ENCODE results near the gene ANKAR. TPM values are rescaled to one million over a fixed set of nuclear protein-coding genes. Genes with fewer than 3 reads are reported as not detected.

ANKAR gene
- total RNA-seq, 1 experiment from 2014 or later: 1.3 TPM

DNA sequence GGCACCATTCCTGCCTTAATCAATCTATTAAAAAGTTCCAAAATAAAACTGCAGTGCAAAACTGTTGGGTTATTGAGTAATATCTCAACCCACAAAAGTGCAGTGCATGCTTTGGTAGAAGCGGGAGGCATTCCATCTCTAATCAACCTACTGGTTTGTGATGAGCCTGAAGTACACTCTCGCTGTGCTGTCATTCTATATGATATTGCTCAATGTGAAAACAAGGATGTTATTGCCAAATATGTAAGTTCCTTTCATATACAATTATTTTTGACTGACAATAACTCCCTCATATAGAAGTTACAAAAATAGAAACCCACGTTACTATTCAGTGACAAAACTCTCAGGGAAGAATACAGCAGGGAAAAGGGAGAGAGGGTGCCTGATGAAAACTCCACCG, 45.1 kb downstream of the ANKAR start (continued):
- TF ChIP-seq, protein P1, sequence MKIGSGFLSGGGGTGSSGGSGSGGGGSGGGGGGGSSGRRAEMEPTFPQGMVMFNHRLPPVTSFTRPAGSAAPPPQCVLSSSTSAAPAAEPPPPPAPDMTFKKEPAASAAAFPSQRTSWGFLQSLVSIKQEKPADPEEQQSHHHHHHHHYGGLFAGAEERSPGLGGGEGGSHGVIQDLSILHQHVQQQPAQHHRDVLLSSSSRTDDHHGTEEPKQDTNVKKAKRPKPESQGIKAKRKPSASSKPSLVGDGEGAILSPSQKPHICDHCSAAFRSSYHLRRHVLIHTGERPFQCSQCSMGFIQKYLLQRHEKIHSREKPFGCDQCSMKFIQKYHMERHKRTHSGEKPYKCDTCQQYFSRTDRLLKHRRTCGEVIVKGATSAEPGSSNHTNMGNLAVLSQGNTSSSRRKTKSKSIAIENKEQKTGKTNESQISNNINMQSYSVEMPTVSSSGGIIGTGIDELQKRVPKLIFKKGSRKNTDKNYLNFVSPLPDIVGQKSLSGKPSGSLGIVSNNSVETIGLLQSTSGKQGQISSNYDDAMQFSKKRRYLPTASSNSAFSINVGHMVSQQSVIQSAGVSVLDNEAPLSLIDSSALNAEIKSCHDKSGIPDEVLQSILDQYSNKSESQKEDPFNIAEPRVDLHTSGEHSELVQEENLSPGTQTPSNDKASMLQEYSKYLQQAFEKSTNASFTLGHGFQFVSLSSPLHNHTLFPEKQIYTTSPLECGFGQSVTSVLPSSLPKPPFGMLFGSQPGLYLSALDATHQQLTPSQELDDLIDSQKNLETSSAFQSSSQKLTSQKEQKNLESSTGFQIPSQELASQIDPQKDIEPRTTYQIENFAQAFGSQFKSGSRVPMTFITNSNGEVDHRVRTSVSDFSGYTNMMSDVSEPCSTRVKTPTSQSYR (CRISPR knock-in tag; IDR thresholded peaks at IDR 0.05): no peak
- TF ChIP-seq, protein P2, sequence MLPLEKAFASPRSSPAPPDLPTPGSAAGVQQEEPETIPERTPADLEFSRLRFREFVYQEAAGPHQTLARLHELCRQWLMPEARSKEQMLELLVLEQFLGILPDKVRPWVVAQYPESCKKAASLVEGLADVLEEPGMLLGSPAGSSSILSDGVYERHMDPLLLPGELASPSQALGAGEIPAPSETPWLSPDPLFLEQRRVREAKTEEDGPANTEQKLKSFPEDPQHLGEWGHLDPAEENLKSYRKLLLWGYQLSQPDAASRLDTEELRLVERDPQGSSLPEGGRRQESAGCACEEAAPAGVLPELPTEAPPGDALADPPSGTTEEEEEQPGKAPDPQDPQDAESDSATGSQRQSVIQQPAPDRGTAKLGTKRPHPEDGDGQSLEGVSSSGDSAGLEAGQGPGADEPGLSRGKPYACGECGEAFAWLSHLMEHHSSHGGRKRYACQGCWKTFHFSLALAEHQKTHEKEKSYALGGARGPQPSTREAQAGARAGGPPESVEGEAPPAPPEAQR (CRISPR knock-in tag; IDR thresholded peaks at IDR 0.05): no peak
- TF ChIP-seq RELA (CRISPR knock-in tag; IDR thresholded peaks at IDR 0.05; ENCODE audit: borderline replicate concordance) (no peak), IRF2 (CRISPR knock-in tag; IDR thresholded peaks at IDR 0.05; ENCODE audit: borderline replicate concordance, low read depth) (no peak), OVOL2 (CRISPR knock-in tag; IDR thresholded peaks at IDR 0.05; ENCODE audit: borderline replicate concordance) (no peak), TEAD1 (CRISPR knock-in tag; IDR thresholded peaks at IDR 0.05) (no peak), FOXP1 (CRISPR knock-in tag; IDR thresholded peaks at IDR 0.05; ENCODE audit: borderline replicate concordance) (no peak), PRDM15 (CRISPR knock-in tag; IDR thresholded peaks at IDR 0.05) (no peak), ZNF232 (CRISPR knock-in tag; IDR thresholded peaks at IDR 0.05) (no peak)
- TF ChIP-seq, protein P3, sequence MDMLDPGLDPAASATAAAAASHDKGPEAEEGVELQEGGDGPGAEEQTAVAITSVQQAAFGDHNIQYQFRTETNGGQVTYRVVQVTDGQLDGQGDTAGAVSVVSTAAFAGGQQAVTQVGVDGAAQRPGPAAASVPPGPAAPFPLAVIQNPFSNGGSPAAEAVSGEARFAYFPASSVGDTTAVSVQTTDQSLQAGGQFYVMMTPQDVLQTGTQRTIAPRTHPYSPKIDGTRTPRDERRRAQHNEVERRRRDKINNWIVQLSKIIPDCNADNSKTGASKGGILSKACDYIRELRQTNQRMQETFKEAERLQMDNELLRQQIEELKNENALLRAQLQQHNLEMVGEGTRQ (CRISPR knock-in tag; IDR thresholded peaks at IDR 0.05): no peak
- TF ChIP-seq, protein P4, sequence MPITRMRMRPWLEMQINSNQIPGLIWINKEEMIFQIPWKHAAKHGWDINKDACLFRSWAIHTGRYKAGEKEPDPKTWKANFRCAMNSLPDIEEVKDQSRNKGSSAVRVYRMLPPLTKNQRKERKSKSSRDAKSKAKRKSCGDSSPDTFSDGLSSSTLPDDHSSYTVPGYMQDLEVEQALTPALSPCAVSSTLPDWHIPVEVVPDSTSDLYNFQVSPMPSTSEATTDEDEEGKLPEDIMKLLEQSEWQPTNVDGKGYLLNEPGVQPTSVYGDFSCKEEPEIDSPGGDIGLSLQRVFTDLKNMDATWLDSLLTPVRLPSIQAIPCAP (CRISPR knock-in tag; IDR thresholded peaks at IDR 0.05): no peak
- TF ChIP-seq, protein P5, sequence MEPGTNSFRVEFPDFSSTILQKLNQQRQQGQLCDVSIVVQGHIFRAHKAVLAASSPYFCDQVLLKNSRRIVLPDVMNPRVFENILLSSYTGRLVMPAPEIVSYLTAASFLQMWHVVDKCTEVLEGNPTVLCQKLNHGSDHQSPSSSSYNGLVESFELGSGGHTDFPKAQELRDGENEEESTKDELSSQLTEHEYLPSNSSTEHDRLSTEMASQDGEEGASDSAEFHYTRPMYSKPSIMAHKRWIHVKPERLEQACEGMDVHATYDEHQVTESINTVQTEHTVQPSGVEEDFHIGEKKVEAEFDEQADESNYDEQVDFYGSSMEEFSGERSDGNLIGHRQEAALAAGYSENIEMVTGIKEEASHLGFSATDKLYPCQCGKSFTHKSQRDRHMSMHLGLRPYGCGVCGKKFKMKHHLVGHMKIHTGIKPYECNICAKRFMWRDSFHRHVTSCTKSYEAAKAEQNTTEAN (CRISPR knock-in tag; IDR thresholded peaks at IDR 0.05): no peak

GRCh38 chr2:189723192-189723591, 48.7 kb downstream of the ANKAR start:
- H3K4me1 Mint-ChIP-seq: no peaks in the 10 kb centered on the region
- H3K4me3 Mint-ChIP-seq: no peak overlapping the region
- ChIA-PET CTCF (no interaction called here), POLR2A (interaction anchor here (0.5 kb wide), 1 partner anchor 1565 kb away, joined by 3 read pairs; no protein-coding TSS in a partner anchor)
- ATAC-seq: no peak
- no peaks in the 10 kb centered on the region for H3K27me3 Mint-ChIP-seq (ENCODE audit: low read depth)
- H3K9me3 Mint-ChIP-seq: peaks cover 2% of the 10 kb centered on the region; the same call in 1 of the 2 replicates
- H3K27ac Mint-ChIP-seq: no peak overlapping the region
- DNase-seq (ENCODE audit: low spot score): no peak
- no peaks in the 10 kb centered on the region for H3K36me3 Mint-ChIP-seq
- TF ChIP-seq, protein P6, sequence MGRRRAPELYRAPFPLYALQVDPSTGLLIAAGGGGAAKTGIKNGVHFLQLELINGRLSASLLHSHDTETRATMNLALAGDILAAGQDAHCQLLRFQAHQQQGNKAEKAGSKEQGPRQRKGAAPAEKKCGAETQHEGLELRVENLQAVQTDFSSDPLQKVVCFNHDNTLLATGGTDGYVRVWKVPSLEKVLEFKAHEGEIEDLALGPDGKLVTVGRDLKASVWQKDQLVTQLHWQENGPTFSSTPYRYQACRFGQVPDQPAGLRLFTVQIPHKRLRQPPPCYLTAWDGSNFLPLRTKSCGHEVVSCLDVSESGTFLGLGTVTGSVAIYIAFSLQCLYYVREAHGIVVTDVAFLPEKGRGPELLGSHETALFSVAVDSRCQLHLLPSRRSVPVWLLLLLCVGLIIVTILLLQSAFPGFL (CRISPR knock-in tag; IDR thresholded peaks at IDR 0.05; ENCODE audit: borderline replicate concordance): no peak
- TF ChIP-seq, protein P7, sequence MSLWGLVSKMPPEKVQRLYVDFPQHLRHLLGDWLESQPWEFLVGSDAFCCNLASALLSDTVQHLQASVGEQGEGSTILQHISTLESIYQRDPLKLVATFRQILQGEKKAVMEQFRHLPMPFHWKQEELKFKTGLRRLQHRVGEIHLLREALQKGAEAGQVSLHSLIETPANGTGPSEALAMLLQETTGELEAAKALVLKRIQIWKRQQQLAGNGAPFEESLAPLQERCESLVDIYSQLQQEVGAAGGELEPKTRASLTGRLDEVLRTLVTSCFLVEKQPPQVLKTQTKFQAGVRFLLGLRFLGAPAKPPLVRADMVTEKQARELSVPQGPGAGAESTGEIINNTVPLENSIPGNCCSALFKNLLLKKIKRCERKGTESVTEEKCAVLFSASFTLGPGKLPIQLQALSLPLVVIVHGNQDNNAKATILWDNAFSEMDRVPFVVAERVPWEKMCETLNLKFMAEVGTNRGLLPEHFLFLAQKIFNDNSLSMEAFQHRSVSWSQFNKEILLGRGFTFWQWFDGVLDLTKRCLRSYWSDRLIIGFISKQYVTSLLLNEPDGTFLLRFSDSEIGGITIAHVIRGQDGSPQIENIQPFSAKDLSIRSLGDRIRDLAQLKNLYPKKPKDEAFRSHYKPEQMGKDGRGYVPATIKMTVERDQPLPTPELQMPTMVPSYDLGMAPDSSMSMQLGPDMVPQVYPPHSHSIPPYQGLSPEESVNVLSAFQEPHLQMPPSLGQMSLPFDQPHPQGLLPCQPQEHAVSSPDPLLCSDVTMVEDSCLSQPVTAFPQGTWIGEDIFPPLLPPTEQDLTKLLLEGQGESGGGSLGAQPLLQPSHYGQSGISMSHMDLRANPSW (CRISPR knock-in tag; conservative IDR thresholded peaks at IDR 0.05; ENCODE audit: low read depth): no peak
- TF ChIP-seq OVOL2 (CRISPR knock-in tag; IDR thresholded peaks at IDR 0.05; ENCODE audit: borderline replicate concordance): no peak
- TF ChIP-seq, protein P8, sequence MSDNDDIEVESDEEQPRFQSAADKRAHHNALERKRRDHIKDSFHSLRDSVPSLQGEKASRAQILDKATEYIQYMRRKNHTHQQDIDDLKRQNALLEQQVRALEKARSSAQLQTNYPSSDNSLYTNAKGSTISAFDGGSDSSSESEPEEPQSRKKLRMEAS (CRISPR knock-in tag; IDR thresholded peaks at IDR 0.05): no peak
- TF ChIP-seq, protein P9, sequence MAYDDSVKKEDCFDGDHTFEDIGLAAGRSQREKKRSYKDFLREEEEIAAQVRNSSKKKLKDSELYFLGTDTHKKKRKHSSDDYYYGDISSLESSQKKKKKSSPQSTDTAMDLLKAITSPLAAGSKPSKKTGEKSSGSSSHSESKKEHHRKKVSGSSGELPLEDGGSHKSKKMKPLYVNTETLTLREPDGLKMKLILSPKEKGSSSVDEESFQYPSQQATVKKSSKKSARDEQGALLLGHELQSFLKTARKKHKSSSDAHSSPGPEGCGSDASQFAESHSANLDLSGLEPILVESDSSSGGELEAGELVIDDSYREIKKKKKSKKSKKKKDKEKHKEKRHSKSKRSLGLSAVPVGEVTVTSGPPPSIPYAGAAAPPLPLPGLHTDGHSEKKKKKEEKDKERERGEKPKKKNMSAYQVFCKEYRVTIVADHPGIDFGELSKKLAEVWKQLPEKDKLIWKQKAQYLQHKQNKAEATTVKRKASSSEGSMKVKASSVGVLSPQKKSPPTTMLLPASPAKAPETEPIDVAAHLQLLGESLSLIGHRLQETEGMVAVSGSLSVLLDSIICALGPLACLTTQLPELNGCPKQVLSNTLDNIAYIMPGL (CRISPR knock-in tag; IDR thresholded peaks at IDR 0.05): no peak
- no peak for TF ChIP-seq ESRRA (CRISPR knock-in tag; IDR thresholded peaks at IDR 0.05; ENCODE audit: borderline replicate concordance)
- no peak for TF ChIP-seq IRF2 (CRISPR knock-in tag; IDR thresholded peaks at IDR 0.05; ENCODE audit: borderline replicate concordance, low read depth)
- TF ChIP-seq MYBL2 (CRISPR knock-in tag; IDR thresholded peaks at IDR 0.05): no peak

All from WTC11 (cell line).